HuH-7.5 (cell line): ENCODE data around the gene KIF13A.
"Not testable (repeated sequence)": the region's sequence is repeated elsewhere in the genome, so short reads cannot be mapped to it uniquely, and the experiment has no call there.

Experiments used
- DNase-seq: peaks from one replicate; pipeline ENCODE4 v3.0.0; 2011; ENCODE audit warnings: low spot score

The KIF13A gene

DNA sequence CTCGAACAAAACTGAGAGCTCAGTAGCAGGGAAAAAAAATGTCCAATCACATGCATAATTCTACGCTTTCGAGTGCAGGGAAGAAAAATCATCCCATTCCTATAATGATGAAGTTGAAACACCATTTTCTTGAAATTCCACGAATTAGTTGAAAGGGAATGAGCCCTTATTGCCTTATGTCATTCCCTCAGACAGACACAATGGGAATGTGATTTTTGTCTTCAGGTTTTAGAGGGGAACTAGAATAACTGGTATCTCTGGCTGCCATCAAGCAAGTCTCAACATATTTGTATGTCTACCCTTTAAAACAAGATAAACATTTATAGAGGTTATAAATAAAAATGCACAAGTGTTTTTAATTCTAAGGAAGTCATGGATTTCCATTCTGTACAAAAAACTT lies 87.9 kb downstream of the KIF13A start:
- no peak for DNase-seq

DNA sequence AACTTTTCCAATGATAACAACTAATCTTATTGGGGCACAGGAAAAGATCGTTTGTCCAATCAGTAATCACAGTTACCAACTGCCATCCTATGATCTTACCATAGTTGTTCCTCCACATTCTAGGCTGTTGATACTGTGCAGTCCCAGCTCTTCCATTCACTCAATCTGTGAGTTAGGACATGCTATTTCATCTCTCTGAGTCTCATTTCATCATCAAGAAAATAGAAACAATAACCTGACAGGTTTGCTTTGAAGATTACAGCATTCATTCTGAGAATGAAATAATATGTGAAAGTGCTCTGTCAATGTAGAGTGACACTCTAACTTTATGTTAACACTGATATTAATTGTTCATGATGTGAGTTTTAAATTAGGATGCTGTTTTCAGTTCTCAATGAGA lies 89.8 kb downstream of the KIF13A start:
- no peak for DNase-seq

DNA sequence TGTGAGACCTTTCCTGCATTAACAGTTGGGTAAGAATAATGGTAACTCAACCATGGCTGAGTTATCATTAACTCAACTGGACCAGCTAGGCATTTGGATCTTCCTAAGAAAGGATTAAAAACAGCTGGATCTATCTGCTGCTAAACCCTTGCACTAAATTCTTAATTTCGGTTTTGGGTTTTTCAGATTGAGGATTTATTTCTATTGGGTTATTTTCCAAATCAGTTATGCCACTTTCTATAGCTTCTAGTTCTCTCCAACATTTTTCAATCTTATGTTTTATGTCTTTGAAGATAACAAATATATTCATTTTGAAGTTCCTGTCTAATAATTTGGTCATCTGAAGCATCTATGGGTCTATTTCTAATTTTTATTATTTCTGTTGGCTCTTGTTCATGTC lies 92.5 kb downstream of the KIF13A start:
- DNase-seq: no peak

DNA sequence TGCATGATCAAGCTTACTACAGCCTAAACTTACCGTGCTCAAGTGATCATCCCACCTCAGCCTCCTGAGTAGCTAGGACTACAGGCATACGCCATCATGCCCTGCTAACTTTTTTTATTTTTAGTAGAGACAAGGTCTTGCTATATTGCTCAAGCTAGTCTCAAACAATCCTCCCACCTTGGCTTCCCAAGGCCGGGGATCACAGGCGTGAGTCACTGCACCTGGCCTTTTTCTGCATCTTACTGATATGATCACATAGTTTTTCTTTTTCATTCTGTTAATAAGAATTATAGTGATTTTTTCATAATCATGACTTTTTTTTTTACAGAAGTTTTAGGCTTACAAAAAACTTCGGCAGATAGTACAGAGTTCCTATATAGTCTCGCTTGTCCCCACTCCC lies 93.2 kb downstream of the KIF13A start:
- no peak for DNase-seq

DNA sequence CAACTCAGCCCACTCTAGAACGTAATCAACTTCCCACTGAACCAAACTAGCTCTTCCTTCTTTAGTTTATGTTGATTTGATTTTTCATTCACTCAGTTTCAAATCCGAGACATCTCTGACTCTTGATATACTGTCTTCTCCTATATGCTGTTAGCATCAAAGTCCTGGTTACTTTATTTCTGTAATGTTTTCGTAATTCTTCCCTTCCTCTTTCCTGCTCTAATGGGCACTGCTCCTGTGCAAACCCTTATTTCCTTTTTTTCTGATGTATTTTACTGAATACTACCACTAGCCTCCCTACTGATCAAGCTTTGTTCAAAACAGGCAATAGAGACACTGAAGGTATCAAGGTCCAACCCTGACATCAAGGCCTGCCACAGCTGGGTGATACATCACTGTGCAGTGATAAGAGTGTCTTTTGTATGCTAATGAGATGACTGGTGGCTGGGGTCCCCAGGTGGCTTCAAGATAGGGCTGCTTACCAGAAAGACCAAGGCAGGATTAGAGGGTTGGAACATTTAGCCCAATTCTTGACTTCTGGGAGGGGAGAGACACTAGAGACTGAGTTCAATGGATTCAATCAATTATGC lies 95.2 kb downstream of the KIF13A start:
- DNase-seq: no peak

DNA sequence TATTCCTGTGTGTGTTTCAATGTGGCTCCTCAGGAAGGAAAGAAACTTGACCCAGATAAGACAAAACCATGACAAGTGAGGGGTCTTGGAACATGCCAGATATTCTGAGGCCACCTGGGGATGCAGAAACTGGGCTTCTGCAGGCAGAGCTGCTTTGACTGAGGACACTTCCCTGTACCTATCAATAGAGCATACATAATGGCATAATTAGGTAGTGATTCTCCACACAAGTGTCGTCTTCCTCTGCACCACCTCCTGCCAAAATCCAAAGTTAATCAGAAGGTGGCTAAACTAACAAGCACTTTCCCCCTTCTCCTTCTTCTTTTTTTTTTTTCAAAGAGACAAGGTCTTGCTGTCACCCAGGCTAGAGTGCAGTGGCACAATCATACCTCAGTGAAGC lies 97.1 kb downstream of the KIF13A start:
- DNase-seq: no peak

DNA sequence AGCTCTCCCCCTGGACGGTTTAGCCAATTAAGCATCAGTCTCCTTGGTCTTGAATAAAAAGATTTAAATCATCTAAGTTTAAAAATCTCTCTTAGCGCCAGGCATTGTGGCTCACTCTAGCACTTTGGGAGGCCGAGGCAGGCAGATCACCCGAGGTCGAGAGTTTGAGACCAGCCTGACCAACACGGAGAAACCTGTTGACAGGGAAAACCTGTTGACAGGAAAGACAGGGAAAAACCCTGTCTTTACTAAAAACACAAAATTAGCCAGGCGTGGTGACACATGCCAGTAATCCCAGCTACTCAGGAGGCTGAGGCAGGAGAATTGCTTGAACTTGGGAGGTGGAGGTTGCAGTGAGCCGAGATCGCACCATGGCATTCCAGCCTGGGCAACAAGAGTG lies 97.7 kb downstream of the KIF13A start:
- not testable (repeated sequence) for DNase-seq

DNA sequence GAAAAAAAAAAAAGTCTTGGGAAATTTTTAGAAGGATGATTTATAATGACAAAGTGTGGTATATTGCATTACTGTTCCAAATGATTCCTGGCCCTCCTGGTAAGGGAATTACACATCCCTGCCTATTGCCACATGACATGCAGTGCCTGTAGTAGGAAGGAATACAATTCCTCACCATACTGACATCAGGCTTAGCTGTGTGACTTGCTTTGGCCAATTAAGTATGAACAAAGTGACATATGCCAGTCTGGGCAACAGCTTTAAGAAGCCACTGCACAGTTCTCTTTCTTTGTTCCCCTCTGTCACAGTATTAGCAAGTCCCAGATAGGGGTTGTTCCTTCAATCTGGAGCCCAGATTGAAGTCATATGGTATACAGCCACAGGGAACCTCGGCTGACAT lies 100.5 kb downstream of the KIF13A start:
- no peak for DNase-seq

DNA sequence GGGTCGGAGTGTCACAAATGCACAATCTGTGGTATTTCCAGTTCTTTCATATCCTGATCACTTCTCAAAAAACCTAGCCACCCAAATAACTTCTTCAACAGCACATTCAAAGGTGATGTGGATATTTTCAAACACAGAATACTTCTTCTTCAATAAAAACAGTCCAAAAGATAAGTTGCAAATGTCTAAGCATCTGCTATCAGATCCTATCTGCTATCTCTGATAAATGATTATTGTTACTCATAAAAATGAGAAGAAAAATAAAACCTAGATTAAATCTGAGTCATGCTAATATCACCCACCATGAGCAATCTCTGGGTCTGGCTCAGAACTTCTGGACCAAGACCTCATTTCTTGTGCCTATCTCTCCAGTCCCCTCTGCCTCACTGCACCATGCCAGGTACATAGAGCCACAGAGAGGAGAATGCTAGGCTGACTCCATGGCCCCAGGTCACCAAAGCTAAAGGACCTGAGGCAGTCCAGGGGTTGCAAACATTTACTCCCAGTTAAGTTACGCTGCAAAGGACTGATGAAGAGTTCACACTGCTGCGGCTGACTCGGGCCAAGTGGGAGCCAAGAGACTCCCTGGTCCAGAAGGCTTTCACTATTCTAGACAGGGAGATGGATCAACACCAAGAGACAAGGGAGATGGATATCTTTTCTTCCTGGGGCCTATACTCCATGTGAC lies 101.4 kb downstream of the KIF13A start:
- DNase-seq: no peak

DNA sequence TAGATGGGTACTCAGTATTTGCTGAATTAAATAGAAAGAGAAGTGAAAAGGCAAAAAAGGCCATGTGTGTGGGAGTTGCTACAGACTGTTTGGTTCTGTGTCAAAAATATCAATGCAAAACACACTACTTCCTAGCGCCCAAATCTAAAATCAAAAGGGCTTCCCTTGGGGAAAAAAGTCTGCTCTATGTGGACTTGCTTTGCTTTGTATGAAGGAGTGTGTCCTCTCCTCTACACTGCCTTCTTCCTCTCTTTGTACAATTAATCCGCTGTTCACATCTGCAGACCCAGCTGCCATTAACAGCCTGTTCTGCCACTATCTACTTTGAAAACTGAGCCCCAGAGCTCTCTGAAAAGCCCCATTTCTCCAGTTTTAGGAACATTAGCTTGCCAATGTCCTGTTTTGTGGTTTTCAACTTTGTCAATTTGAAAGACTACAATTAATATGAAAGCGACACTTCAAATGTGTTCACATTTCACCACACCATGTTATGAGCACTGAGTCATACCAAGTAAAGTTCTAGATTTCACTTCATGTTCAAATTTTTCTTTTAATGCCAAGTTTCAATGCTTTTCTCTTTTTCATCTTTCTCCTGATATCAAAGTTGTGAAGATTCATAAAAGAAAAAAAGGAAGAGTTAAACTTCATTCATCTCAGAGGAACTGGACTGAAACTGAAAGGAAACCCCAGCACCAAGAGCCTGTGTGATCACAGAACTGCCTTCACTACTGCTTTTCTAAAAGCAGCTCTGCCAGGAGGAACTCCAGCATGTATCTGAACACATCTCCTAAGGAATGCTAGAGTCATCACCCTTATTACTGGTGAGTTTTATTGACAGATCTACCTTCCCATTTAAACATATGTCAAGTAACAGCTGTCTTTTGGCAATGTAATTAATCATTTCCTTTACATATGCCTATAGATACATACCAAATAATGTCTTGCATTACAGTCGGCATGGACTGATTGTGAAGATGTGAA lies 102.6 kb downstream of the KIF13A start:
- DNase-seq: no peak

DNA sequence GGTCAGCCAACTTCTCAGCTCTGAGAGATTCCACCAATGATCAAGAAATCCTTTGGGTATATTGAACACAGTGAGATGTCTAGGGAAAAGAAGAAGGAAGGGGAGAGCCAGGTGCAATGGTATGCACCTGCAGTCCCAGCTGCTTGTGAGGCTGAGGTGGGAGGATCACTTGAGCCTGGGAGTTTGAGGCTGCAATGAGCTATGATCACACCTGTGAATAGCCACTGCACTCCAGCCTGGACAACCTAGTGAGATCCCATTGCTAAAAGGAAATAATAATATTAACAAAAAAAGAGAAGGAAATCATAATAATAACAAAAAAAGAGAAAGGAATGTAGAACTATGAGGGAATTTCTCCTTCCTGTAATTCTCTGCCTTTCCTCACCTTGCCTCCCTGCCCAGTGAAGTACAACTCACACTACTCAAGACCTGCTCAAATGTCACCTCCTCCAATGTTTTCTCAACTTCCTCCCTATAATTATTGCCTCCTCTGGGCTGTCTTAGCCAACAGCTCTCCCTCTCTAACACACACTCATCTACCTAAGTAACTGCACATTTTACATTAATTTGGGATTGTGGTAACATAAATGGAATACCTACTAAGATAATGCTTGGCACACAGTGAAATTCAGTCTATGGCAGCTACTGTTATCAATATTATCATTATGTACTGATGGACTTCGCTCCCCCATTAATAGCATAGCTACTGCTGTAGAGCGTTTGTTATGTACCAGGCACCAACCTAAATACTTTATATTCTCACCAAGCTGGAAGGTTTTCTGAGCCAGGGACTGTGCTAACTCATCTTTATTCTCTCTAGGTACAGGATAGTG lies 103.6 kb downstream of the KIF13A start:
- no peak for DNase-seq

DNA sequence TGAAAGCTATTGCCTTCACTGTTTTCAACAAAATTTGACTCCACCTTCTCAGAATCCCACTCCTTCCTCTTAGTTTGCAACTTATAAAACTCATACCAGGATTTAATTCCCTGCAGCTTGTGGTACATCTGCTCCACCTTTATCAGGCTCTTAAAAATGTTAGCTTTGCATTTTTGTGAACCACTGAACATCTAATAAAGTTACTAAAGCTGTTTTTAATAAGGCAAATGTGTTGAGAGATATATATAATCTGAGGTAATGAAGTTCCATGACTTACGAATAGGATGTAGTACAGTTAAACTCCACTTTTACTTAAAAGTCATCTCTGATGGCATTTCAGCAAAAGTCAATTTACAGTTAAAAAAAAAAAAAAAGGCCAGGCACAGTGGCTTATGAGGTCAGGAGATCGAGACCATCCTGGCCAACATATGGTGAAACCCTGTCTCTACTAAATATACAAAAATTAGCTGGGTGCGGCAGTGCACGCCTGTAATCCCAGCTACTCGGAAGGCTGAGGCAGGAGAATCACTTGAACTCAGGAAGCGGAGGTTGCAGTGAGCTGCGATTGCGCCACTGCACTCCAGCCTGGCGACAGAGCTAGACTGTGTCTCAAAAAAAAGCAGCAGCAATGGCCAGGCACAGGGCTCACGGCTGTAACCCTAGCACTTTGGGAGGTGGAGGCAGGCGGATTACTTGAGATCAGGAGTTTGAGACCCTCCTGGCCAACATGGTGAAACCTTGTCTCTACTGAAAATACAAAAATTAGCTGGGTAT lies 106.2 kb downstream of the KIF13A start:
- DNase-seq: no peak

DNA sequence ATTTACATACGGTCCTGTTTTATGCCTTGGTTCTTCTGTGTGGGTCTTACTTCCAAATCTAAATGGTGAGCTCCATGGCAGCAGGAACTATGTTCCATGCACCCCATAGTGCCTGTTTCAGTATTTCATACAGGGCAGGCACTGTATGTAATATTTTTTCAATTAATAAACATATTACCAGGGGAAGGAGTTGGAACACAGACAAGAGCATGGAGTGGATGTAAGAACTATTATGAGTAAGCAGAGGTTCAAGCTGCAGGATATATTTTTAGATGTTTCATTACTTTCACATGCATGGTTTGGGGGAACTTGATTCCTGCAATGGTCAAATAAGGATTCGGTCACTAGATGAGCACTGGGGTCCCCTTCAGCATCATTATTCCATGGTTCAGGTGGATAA lies 108.3 kb downstream of the KIF13A start:
- DNase-seq: no peak

DNA sequence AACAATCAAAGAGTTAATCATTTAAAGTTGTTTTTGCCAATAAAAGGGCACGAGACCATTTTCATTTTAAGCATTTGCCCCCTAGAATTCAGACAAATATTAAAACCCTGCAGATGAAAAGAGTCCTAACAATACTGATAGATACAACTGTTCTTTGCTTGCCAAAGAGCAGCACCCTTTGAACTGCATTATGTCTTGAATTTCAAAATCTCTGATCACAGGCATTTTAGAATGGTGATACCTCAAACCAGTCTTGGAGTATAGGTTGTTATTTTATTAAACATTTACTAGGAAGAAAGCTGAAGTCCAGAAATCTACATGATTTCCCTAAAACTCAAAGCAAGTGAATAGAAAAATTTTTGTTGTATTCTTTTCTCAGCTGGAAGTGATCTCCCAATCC lies 108.7 kb downstream of the KIF13A start:
- DNase-seq: no peak

DNA sequence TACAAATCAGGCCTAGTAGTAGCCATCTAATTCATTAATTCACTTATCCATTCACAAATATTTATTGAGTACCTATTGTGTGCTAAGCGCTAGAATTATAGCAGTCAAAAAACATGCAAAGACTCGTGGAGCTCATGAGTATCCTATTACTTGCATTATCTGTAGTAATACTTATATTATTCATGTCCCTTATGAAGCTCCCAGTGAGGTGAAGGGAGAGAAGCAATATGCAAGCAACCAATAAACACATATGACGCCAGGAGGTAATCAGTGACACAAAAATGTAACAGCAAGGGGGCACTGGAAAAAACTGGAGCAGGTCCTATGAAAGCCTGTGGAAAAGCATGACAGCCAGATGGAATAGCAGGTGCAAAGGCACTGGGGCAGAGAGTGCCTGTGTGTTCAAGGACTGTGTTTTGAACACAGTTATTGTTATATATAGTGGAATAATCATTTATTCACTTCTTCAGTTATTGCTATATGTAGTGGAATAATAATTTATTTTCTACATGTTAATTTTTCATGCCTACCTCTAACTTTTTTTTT lies 109.5 kb downstream of the KIF13A start:
- no peak for DNase-seq

DNA sequence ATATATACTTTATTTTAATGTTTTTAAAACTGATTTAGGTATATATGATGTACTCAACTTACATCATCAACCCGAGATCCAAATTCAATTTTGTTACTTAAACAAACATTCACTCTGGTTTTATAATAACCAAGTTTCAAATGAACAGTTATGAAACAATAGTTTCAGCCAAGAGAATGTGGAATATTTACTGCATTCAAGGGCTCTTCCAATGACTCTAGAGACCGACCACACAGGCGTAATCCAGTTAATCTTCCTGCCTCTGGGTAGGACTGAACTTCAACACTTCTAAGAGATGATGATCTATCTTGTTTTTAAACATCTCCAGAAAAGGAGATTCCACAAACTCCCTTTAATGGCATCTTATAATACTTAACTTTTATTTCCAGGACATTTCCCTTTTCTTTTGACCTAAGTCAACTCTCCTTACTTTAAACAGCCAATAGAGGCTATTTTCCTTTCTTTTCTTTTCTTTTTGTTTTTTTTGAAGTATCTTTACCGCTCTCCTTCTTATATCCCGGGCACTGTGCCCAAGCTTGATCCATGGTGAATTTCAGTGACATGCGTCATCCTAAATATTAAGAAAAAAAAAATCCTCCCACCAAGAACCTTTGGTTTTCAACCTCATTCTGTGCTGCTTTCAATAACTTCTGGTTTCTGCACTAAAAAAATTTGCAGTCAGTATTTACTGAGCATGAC lies 110.1 kb downstream of the KIF13A start:
- no peak for DNase-seq

DNA sequence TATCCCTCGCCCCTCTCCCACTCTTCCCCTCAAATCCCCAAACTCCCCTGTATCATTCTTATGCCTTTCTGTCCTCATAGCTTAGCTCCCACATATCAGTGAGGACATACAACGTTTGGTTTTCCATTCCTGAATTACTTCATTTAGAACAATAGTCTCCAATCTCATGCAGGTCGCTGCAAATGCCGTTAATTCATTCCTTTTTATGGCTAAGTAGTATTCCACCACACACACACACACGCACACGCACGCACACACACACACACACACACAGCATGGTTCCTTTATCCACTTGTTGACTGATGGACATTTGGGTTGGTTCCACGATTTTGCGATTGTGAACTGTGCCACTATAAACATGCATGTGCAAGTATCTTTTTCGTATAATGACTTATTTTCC lies 112.7 kb downstream of the KIF13A start:
- DNase-seq: no peak

DNA sequence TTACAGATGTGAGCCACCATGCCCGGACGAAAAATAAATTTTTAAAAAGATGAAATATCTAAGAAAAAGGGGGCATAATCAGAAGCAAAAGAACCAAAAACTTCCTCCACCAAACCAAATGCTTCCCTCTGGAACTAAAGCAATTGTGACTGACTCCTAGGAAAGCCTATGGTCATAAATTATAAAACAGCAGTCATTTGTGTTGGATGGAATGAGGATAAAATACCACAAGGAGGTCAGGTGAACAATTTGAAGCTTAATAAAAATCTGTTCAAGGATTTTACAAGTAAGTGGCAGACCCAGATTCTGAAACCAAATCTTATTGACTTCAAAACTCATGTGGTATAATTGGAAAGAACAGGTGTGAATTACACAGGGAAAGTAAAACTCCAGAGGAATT lies 114.5 kb downstream of the KIF13A start:
- DNase-seq: no peak

DNA sequence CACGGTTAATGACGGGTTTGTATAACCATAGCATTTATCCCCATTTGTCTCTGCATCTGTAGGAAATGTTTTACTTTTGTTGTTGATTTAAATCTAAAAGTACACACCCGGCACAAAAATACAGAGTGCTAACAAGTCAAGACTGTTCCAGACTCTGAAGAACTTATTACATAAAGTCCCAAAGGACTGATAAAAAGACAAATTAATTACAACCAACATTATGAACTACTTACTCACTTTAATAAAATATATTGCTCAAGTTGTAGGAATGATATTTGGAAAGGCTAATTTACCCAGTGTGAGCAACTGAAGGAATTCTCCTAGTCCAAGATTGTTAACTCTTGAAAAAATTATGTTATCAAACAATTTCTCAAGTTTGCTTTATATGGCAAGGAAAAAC lies 115.6 kb downstream of the KIF13A start:
- no peak for DNase-seq

DNA sequence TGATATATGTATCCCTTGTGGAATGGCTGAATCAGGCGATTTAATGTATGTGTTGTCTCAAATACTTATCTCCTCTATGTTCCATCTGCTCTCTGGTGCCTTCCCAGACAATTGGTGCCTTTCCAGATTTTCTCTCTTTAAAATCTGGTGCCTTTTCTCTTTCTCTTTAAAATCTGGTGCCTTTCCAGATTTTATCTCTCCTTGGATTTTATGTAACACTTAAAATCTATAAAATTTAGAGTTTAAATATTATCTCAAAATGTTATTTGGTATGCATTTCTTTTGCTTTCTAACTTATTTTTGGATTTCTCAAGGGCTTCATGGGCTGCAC lies 116.3 kb downstream of the KIF13A start:
- no peak for DNase-seq
